Smooth muscle cell (in vitro differentiated cells): ENCODE results near the gene C4BPB. TPM values are rescaled to one million over a fixed set of nuclear protein-coding genes. Genes with fewer than 3 reads are reported as not detected.

ENCODE experiments used
- DNase-seq: peaks from one replicate; lab custom pipeline; 2025; ENCODE audit not compliant: unreplicated experiment; lab: John Stamatoyannopoulos, UW
- H2AFZ ChIP-seq: fragments of 200-600 bp; sonication (generic); 2 replicates; pipeline ENCODE4 v1.6.0; 2016; ENCODE audit warnings: antibody characterized with exemption, low read depth, mild to moderate bottlenecking
- H3F3A ChIP-seq: fragments of 200-600 bp; sonication (generic); 2 replicates; pipeline ENCODE4 v1.6.0; 2017; ENCODE audit warnings: antibody characterized with exemption, low read depth
- H3K27ac ChIP-seq: fragments of 200-600 bp; sonication (generic); 2 replicates; pipeline ENCODE4 v1.5.1; 2016; ENCODE audit warnings: low read depth, mild to moderate bottlenecking
- H3K27me3 ChIP-seq: fragments of 200-600 bp; sonication (generic); 2 replicates; pipeline ENCODE4 v1.6.1; 2016; ENCODE audit warnings: low read depth, mild to moderate bottlenecking
- H3K36me3 ChIP-seq: fragments of 200-600 bp; sonication (generic); 2 replicates; pipeline ENCODE4 v1.5.1; 2016; ENCODE audit warnings: low read depth
- H3K4me1 ChIP-seq: fragments of 200-600 bp; sonication (generic); 2 replicates; pipeline ENCODE4 v1.5.1; 2016; ENCODE audit warnings: low read depth
- H3K4me2 ChIP-seq: fragments of 200-600 bp; sonication (generic); 2 replicates; pipeline ENCODE4 v1.6.0; 2016; ENCODE audit warnings: mild to moderate bottlenecking
- H3K4me3 ChIP-seq: fragments of 200-600 bp; sonication (generic); 2 replicates; pipeline ENCODE4 v1.5.1; 2016; ENCODE audit warnings: mild to moderate bottlenecking
- H3K79me2 ChIP-seq: fragments of 200-600 bp; sonication (generic); 2 replicates; pipeline ENCODE4 v1.6.0; 2016; ENCODE audit warnings: low read depth, mild to moderate bottlenecking
- H3K9ac ChIP-seq: fragments of 200-600 bp; sonication (generic); 2 replicates; pipeline ENCODE4 v1.6.0; 2016; ENCODE audit warnings: low read depth
- H3K9me3 ChIP-seq: fragments of 200-600 bp; sonication (generic); replicated peaks from 2 replicates; pipeline ENCODE4 v1.5.1; 2016; ENCODE audit warnings: low read depth
- H4K20me1 ChIP-seq: fragments of 200-600 bp; sonication (generic); 2 replicates; pipeline ENCODE4 v1.6.0; 2016; ENCODE audit warnings: low read depth
- WGBS: methylation state at CpG from one replicate; pipeline ENCODE4 v1.1.7; 2016; ENCODE audit warnings: low lambda C conversion rate; 5-methylcytosine and 5-hydroxymethylcytosine counted together
- polyA plus RNA-seq: library from polyadenylated mRNA; unstranded; fragments of >200 nt; fragmentation: Nextera tagmentation; extraction: Ambion mirVana; gene quantifications from 2 replicates; pipeline ENCODE4 v1.2.1, GENCODE V29; 2016
- total RNA-seq: library from RNA; depleted of rRNA; stranded (reverse); fragments of >200 nt; gene quantifications from 2 replicates; pipeline ENCODE4 v1.2.3, GENCODE V29; 2014
- TF ChIP-seq, protein P1 (sequence below): fragments of 200-600 bp; sonication (generic); IDR thresholded peaks from 2 replicates; pipeline ENCODE4 v1.5.1; 2017; ENCODE audit warnings: borderline replicate concordance, mild to moderate bottlenecking, antibody characterized with exemption; ENCODE audit not compliant: insufficient read depth, poor library complexity, severe bottlenecking

Gene C4BPB
- total and polyA plus RNA-seq, 2 experiments from 2014 or later = 0.99 to 1.00 TPM

DNA sequence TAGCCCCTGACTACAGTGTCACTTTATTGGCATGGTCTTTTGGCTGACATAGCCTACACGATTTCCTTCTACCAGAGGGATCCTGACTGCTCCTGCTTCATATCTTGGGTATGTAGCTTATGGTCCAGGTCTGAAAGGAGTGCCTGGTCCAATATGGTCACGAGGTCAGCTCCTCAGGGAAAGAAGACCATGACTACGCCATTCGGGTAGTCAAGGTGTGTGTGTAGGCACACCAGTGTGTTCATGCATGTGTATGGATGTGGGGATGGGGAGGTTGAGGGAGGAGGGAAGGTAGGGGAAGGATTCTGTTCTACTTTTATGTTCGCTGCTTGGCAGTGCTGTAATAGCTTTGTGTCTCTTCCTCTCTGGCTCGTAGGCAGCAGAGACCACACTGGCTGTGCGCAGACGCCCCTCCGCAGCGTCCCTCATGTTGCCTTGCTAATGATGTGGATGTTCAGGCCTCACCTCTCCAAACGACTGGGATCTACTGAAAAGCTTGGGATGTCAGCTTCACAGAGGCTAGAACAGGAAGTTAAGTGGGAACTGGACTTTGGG lies 10.0 kb upstream of the C4BPB start:
- no peaks in the 10 kb centered on the region for H3K27me3 ChIP-seq
- TF ChIP-seq, protein P1, sequence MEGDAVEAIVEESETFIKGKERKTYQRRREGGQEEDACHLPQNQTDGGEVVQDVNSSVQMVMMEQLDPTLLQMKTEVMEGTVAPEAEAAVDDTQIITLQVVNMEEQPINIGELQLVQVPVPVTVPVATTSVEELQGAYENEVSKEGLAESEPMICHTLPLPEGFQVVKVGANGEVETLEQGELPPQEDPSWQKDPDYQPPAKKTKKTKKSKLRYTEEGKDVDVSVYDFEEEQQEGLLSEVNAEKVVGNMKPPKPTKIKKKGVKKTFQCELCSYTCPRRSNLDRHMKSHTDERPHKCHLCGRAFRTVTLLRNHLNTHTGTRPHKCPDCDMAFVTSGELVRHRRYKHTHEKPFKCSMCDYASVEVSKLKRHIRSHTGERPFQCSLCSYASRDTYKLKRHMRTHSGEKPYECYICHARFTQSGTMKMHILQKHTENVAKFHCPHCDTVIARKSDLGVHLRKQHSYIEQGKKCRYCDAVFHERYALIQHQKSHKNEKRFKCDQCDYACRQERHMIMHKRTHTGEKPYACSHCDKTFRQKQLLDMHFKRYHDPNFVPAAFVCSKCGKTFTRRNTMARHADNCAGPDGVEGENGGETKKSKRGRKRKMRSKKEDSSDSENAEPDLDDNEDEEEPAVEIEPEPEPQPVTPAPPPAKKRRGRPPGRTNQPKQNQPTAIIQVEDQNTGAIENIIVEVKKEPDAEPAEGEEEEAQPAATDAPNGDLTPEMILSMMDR = no peak
- H3F3A ChIP-seq = no peaks in the 10 kb centered on the region
- H3K27ac ChIP-seq = no peak overlapping the region
- H3K36me3 ChIP-seq = no peaks in the 10 kb centered on the region
- H2AFZ ChIP-seq = no peak overlapping the region
- no peak overlapping the region for H3K4me3 ChIP-seq
- no peaks in the 10 kb centered on the region for H3K4me1 ChIP-seq
- DNase-seq = no peak
- H3K9me3 ChIP-seq = no peaks in the 10 kb centered on the region
- H3K79me2 ChIP-seq = no peaks in the 10 kb centered on the region
- 89% methylated on average over 11 of the region's 11 CpGs for WGBS
- H3K4me2 ChIP-seq = no peak overlapping the region
- no peak overlapping the region for H3K9ac ChIP-seq
- H4K20me1 ChIP-seq = no peaks in the 10 kb centered on the region

DNA sequence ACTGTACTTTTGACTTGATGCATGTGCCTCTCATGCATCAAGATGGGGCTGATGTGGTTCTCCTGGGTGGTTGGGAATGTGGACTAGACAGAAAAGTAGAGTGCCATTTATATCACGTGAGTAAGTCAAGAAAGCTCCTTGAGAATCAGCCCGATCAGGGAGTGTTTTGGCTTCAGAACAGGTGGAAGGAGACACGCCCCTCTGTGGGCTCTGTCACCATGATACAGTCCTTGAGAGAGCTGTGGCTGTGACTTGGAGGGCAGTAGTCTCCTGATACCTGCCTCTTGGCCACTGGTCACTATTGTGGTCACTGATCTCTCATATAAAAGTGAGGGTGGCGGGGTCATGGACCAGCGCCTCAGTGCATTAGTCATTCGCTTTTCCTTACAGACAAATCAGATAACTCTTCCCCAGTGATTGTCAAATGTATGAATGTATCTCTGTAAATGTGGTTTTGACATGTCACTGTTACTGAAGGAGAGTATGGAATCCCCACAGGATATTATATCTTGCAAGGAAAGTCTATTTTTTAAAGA lies 8.9 kb upstream of the C4BPB start:
- Histone ChIP-seq H3K4me2 (no peak overlapping the region), H3K79me2 (no peaks in the 10 kb centered on the region), H3K36me3 (no peaks in the 10 kb centered on the region), H2AFZ (no peak overlapping the region), H3K4me3 (no peak overlapping the region), H3K27ac (no peak overlapping the region), H3K9ac (no peak overlapping the region), H3K4me1 (peaks cover 8% of the 10 kb centered on the region), H4K20me1 (no peaks in the 10 kb centered on the region), H3F3A (peaks cover 7% of the 10 kb centered on the region), H3K27me3 (no peaks in the 10 kb centered on the region), H3K9me3 (no peaks in the 10 kb centered on the region)
- WGBS = 92% methylated on average over 6 of the region's 6 CpGs
- no peak for DNase-seq
- TF ChIP-seq, protein P1 = no peak

DNA sequence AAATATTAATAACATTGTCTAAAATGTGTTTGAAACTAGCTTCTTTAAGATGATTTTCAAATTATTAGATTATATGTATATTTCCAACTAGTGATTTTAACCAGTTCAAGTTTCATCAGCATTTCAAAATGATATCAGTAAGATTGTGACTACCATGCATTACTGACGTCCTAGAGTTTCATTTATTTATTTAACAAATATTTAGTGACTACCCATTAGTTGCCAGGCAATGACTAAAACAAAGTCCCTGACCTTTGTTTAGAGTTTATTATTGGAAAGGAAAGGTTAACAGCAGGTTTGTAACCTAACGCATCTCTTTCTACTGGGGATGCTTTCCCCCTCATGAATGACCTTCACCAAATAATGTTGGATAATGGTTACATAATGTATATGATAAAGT lies 7.6 kb upstream of the C4BPB start:
- Histone ChIP-seq H3K79me2 (no peaks in the 10 kb centered on the region), H3F3A (peaks cover 7% of the 10 kb centered on the region), H3K4me3 (no peak overlapping the region), H3K4me2 (no peak overlapping the region), H3K27me3 (no peaks in the 10 kb centered on the region), H3K9me3 (no peaks in the 10 kb centered on the region), H2AFZ (no peak overlapping the region), H3K36me3 (no peaks in the 10 kb centered on the region), H4K20me1 (no peaks in the 10 kb centered on the region), H3K4me1 (peaks cover 8% of the 10 kb centered on the region), H3K27ac (no peak overlapping the region), H3K9ac (no peak overlapping the region)
- TF ChIP-seq, protein P1 = no peak
- WGBS = 87% methylated on average over 2 of the region's 2 CpGs
- DNase-seq = no peak

DNA sequence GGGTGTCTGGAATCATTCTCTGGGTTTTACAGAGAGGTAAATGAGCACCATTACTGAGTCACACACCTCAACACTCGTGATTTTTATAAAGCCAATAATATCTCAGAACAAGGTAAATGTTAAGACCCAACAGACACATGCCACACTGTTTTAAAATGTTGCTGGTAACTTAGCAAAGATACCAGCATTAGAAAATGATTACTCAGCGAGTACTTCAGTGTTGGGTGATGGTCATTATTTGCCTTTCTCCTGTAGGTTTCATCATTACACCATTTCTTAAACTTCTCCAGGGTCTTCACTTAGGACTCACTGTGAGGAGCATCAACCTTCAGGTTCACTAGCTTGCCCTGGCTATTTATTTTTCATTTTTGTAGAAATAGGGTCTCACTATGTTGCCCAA lies 6.9 kb upstream of the C4BPB start:
- Histone ChIP-seq H3K9me3 (no peaks in the 10 kb centered on the region), H3K79me2 (no peaks in the 10 kb centered on the region), H2AFZ (no peak overlapping the region), H3K9ac (no peak overlapping the region), H3K36me3 (no peaks in the 10 kb centered on the region), H3K4me3 (no peak overlapping the region), H4K20me1 (no peaks in the 10 kb centered on the region), H3K27me3 (no peaks in the 10 kb centered on the region), H3K4me1 (peaks cover 8% of the 10 kb centered on the region), H3K27ac (no peak overlapping the region), H3K4me2 (no peak overlapping the region), H3F3A (peaks cover 7% of the 10 kb centered on the region)
- TF ChIP-seq, protein P1 = no peak
- 92% methylated on average over 2 of the region's 2 CpGs for WGBS
- DNase-seq = no peak
